ENCODE measurements around the gene DUSP8.

The DUSP8 gene

DNA sequence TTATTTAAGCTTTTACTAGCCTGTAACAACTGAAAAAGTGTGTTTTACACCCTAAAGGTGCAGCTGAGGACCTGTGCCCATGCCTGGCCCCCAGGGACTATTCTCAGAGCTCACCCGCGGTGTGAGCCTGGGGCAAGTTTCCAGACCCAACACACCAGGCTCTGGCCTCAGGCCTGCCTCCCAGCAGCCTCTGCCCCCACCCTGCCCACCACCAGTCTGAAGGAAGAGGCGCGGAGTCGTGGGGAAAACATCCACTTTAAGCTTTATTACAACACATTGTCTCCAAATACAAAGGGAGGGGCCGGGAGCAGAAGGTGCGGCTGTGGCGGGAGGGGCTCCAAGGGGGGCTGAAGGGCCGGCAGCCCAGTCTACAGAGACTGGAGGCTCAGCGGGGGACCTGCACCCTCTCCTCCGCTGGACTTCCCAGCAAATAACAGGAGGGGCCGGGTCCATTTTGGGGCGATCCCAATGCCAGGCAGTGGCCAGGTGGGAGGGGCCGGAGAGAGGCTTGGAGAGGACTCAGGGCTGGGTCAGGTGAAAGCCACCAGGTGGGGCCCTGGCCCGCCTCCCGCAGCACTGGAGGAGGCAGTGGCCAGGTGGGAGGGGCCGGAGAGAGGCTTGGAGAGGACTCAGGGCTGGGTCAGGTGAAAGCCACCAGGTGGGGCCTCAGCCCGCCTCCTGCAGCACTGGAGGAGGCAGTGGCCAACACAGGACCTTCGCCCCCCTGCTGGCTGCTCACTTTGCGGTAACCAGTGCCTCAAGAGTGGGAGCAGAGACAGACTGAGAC is 18.1 kb downstream of the DUSP8 start:
- no peak for DNase-seq (ENCODE audit: low read depth in 2 of 2)

DNA sequence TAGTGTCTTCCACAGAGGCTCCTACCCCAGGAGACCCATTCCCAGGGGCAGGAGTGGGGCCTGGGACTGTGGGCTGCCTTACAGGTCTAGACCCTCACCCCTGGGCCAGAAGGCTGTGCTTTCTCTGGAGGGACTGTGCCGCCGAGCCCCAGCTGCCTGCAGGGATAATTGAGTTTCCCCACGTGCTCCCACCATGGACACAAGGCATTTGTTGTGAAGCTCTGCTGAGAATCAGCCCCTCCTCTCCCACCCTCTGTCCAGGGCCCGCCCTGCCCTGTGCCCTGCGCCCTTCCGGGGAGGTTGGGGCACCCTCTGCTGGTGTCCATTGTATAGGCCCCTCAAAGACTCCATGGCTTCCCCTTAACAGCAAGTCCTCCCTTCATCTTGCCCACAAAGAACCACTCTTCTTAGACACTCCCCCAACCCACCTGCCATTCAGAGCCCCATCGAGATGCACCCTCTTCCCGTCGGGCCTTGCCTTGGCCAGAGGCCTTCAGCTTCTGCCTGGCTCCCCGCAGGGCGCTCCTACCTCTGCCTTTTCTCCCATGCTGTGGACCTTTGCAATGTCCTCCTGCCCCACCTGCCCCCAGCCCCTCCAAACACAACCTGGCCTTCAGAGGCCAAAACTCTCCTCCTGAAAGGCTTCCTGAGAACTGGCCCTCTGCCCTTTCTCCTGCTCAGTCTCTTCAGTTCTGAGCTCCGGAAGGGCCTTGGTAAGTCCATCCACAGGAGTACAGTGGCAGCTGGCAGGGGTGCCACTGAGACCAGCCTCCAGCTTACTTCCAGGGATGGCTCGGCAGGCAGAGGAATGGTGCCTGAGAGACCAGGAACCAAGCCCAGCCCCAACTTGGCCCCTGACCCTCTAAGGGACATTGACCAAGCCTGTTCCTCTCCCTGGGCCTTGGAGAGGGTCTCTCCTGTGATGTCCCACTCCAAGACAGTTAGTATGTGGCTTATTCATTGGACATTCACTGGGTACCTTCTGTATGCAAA is 22.4 kb downstream of the DUSP8 start:
- DNase-seq (ENCODE audit: low read depth in 2 of 2): no peak

DNA sequence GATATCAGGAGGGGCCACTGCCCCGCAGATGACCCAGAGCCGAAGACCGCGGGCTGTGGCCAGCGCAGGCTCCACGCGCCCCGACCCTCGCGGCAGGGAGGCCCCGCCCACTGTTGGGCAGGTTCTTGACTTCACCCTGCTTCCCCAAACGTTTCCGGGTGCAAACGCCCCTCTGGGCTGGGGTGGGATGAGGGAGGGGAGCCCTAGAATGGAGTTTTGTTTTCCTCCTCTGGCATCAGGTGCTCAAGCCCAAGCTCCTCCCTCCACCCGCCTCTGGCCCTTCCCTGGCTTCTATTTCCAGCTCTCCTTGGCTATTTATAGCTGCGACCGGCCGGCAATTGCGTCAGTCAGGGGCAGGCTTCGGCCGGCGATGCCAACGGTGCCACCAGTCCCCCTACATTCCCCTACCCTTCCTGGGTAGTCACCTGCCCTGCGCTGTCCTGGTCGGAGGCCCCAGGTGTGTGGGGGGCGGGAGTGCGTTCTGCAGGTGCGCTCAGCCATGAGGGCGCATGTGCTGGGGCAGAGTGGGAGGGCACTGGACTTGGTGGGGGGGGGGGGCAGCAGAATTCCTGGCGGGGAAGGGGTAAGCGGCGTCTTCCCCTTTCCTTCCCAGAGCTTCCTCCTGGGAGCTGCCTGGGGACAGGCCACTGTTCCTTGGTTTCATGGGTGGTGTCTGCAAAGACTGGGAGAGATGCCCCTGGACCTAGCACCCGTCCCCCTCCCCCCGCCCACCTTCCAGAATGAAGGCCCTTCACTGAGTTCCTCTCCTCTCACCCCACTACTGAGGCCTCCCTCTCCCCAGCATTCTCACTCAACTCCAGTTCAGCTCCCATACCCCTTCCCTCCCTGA is 23.6 kb downstream of the DUSP8 start:
- DNase-seq (ENCODE audit: low read depth in 2 of 2): no peak

DNA sequence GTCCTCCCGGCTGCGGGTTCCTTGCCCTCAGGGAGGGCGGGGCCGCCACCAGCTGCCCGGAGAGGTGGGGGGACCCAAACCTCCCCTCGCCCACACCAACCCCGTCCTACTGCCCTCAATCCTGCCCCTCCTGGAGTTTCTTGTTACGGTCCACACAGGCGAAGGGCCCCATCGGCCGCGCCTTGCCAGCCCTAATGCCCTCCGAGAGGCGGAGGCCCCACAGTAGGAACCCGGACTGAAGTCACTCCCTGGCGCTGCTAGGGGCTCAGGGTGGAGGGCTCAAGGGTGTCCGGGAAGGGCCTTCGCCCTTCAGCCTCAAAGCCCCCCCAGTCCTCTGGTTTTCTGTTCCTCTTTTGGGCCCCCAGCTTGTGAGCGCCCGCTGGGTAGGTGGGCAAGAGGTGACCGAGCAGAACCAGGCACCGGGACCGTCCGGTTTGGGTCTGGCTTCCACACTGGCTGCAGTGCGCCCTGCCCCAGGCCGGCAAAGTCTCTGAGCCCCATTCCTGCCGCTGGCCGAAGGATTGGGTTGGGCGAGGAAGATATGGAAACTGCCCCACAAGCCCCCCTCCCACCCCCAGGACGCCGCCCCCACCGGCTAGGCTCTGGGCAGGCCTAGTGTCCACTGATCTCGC is 24.5 kb downstream of the DUSP8 start:
- no peak for DNase-seq (ENCODE audit: low read depth in 2 of 2)

DNA sequence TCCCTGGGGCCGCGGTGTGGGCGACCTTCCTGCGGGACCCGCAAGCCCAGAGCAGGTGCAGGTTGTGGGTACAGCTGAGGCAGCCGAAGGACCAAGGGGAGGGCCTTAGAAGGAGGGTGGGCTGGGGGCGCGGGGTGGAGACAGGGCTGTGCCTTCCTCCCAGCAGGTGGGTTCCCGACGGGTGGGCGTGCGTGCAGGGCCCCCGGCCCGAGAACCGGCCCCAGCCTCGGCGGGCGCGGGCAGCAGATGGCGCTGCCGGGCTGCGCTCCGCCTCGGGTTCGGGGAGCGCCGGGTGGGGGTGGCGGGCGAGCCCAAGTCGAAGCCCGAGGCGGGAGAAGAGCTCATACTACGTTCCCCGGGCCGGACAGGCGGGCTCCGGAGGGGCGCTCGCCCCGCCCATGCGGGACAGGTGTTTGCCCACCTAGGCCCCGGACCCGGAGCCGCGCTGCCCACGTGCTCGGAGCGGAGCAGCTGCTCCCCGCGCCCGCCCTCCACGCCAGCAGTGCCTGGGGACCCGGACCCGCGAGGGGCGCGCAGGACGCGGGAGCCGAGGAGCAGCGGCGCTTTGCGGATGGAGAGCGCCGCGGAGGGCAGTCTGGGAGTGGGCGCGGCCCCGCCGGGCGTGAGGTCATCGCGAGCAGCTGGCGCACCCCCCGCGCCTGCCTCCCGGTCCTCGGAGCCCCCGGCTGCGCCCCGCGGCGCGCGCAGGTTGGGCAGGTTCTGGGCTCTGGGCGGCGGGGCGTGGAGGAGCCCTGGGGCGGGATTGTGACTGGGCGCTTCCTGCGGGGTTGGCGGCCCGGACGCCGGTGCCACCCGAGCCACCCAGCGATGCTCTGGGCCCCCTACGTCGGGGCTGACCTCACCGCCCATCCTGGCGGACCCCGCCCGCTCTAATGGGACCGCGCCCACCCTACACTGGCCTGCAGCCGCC is 25.3 kb downstream of the DUSP8 start:
- no peak for DNase-seq (ENCODE audit: low read depth in 2 of 2)

DNA sequence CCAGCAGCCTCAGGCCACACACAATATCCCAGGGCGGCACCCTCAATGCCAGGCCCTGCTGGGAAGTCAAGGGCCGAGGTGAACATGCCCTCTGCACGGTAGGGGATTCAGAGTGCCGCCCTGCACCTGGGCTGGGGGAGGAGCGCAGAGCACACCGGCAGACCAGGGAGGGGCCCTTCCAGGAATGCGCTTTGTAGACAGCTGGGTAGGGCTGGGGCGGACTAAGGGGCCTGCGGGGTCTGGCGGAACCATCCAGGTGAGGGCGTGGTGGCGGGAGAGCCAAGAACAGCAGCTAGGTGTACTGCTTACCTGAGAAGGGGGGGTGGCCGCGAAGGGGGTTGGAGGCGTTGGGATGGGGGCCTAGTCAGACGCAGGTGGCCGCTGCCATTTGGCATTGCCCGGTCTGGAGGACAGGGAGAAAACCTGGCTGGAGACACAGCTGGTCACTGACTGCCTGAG is 26.0 kb downstream of the DUSP8 start:
- no peak for DNase-seq (ENCODE audit: low read depth in 2 of 2)

DNA sequence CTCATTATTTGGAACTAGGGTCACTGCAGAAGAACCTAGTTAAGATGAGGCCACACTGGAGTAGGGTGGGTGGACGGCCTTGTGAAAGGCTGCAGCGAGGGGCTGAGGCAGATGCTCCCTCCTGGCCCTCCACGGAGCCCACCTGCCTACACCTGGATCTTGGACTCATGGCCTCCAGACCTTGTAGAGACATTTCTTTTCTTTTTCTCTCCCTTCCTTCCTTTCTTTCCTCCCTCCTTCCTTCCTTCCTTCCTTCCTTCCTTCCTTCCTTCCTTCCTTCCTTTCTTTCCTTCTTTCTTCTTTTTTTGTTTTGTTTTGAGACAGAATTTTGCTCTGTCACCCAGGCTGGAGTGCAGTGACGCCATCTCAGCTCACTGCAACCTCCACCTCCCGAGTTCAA is 26.6 kb downstream of the DUSP8 start:
- DNase-seq (ENCODE audit: low read depth in 2 of 2): no peak

DNA sequence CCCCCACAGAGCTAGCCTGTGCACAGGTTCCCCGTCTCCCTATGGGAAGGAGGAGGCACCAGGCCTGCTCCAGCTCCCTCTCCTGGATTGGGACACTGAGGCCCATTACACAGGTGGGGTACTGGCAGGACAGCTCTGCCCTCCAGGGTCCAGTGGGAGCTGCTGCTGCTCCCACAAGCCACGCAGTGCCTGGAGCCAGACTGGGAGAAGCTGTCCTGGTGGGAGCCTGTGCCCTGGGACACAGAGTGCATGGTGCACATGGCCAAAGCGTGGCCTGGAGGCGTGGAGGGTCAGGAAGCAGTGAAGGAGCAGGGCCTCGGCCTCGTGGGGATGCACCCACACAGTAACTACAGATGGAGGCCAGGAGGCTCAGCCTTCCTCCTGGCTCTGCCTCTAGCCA is 27.5 kb downstream of the DUSP8 start:
- no peak for DNase-seq (ENCODE audit: low read depth in 2 of 2)

DNA sequence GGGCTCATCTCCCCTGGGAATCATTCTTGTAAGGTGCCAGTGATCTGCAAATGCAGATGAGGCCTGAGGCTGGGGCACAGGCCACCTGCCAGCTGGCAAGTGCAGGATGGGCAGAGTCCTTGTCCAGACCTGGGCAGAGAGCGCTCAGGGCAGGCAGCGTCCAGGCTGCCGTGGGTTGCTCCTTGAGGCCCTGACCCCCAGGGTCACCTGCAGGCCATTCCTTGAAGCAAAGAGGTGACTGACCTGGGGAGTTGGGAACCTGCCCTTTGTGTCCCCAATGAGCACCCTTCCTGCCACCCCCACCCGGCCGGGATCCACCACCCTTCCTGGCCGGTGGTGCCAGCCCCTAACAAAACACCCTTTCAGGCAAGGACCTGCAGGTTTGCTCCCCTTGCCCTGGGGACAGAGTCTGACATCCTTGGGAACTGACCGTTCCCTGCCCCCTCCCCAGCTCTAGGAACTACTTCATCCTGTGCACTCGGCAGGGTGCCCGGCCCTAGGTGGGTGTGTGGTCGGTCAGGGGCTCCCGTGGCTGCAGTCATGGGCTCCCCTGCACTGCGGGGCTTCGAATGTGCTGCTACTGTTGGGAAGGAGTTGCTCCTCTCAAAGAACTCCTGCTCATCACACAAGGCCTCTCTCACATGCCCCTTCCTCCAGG is 28.3 kb downstream of the DUSP8 start:
- no peak for DNase-seq (ENCODE audit: low read depth in 2 of 2)

DNA sequence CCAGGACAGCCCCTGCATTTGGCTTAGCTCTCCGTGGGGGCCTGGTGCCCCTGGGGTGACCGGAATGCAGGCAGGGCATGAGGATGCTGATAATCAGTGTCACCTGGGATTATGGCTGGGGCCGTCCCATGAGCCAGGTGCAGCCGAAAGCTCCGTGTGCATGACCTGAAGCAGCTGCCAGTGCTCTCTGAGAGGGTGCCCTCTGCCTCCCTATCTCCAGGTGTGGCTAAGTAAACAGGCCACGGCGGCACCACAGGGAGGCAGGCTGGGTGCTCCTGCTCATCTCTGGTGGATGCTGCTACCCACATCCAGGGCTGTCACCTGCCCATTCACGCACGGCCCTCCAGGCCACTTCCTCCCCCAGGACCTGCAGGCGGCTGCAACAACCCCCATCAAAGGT is 29.8 kb downstream of the DUSP8 start:
- DNase-seq (ENCODE audit: low read depth in 2 of 2): no peak

DNA sequence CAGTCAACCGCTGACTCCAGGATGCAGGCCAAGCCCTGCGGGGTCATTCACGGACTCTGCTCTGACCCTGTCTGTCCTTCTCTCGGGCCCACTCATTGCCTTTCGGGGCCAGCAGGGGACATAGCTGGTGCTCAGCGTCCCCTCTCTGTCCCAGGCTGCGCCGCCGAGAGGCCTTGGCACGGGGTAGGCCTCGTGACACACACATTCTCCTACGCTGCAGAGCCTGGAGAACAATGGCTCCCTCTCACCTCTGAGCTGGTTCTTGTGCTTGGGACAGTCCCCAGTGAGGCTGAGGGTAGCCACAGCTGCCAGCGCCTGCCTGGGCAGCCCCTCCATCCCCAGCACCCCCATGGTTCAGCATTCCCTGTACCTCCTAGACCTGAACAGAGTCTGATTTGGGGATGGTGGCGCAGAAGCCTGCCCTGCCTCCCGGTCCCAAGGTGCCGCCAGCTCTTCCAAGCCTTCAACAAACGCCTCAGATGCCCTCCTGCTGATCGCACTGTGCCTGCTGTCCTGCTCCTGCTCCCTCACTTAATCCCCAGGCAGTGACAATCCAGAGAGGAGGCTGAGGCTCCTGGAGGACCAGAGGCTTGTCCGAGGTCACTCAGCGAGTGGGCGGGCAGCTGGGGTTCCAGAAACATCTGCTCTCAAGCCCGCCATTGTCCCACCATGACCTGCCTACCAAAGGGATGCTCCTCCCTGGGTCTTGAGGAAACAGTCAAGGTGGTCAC is 30.4 kb downstream of the DUSP8 start:
- no peak for DNase-seq (ENCODE audit: low read depth in 2 of 2)

DNA sequence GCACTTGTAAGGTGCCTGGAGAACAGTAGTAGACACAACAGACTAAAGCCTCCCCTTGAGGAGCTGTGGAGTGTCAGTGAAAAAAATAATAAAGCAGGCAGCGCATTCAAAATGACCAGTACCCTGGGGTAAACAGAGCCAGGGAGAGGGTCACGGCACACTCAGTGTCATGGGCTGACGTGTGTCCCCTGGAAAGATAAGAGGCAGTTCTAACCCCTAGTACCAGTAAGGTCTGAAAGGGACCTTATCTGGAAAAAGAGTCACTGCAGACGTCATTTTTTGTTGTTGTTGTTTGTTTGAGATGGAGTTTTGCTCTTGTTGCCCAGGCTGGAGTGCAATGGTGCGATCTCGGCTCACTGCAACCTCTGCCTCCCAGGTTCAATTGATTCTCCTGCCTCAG is 32.0 kb downstream of the DUSP8 start:
- no peak for DNase-seq (ENCODE audit: low read depth in 2 of 2)

DNA sequence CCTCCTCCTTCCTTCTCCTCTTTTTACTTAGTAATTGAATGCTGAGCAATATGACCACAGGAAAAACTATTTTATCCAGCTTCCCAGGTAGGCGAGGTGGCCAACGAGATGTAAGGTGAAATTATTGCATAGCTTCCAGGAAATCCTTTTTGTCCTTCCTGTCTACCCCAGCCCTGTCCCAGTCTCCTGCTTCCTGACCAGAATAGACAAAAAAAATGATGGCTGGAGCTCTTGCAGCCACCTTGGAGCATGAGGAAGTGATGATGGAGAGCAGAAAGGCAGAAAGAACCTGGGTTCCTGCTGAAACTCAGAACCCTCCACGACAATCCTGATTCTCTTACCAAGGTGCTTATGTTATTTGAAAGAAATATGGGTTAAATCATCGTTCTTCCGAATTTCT is 33.9 kb downstream of the DUSP8 start:
- no peak for DNase-seq (ENCODE audit: low read depth in 2 of 2)

DNA sequence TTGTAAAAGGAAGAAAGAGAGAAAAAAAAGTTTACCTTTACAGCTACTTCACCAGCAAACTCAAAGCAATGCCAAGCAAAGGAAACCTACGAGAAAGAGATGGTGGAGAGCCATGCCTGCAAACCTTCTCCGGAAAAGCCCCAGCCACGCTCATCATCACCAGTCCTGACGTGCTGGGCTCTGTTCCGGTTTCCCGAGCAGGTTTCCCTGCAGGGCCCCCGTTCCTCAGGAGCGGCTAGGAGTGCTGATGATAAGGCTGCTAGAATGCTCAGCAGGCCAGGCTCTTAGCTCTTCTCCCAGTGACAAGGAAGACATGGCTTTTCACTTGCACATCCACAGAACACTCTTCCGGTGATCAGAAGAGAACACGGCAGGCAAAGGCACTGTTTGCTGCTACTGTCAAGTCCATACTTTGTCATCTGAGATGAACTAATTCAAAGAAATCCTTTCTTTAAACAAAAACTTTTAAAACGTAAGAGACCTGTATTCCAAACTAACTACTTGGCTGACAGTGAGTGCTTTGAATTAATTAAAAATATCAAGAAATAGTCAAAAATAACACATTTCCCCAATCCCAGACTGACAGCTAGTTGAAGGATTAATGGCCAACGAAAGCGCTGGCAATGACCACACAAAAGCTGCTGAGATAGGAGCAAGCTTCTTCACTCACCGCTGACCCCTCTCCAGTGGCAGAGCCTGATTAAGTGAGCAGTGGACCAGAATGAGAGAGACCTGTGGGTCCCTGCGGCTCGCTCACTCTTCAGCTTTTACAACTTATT is 35.8 kb downstream of the DUSP8 start:
- no peak for DNase-seq (ENCODE audit: low read depth in 2 of 2)

DNA sequence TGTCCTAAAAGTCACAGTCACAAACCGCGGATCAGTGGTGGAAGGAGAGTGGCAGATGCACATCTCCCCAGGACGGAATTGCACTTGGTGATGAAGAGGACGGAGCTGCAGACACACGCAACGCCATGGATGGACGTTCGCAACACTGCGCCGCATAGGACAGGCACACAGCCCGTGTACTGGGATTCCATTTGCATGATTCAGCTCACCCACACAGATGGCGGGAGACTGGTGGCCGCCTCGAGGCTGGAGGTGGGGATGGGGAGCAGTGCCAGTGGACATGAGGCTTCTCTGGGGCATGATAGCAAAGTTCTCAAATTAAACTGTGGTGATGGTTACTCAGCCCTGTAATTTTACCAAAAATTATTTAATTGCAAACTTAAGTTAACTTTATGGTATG is 37.4 kb downstream of the DUSP8 start:
- DNase-seq (ENCODE audit: low read depth in 2 of 2): no peak

DNA sequence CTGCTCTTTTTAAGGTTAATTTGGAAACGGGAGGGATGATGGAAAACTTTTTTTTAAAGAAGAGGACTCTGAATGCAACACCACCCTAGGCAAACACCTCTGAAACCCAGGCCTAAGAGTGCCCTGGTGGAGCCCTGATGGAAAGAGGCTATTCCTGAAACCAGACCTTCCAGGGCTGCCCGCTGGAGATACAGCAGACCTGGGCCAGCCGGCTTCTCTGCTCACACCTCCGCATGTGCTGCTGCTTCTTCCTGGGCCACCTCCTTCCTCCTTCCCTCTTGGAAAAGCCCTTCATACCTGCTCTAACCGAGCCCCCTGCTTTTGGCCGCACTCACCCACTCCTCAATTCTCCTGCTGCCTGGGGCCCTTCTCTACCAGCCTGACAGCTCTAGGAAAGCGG is 37.9 kb downstream of the DUSP8 start:
- DNase-seq (ENCODE audit: low read depth in 2 of 2): no peak

DNA sequence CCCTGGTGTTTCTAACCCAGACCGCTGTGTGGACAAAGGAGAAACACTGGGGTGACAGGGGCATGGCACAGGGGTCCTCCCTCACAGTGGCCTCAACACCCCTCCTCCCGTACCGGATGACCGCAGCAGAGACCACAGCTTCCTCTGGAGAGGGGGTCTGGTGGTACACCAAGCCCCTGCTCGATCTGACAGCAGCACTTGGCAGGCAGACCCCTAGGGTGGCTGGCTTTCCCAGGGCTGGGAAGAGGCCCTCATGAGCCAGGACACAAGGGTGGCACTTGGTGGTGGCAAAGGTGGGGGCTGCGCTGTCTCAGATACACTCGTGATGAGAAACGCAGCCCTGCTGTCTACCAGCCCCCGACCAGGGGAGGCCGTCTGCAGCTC is 38.7 kb downstream of the DUSP8 start:
- no peak for DNase-seq (ENCODE audit: low read depth in 2 of 2)

DNA sequence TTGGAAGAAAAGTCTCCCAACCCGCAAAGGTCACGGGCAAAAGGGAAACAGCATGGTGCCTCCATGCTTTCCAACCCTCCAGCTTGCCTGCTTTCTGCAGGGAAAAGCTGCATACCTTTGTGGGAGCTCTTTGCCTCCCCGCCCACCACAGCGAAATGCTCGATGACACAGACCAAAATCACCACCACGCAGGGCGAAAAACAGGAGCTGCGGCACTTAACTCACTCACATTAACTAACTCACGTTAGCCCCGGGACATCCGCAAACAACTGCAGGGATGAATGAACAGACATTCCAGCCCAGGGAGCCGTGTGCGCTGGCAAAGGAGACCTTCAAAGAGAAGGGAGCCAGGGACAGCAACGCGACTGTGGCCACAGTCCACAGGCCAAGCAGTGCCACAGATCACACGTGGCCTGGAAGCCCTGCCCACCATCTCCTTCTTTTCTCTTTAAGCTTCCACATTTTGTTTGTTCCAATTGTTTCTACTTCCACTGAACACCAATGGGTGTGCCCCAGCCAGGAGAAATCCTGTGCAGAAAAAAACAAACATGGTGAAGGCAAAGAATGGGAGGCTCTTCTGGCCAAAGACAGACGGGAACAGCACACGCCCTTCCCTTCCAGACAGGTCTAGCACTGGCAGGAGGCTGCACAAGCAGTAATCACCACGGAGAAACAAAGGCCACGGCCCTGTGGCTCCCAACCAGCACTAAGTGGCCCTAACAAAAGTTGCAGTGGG is 39.3 kb downstream of the DUSP8 start:
- no peak for DNase-seq (ENCODE audit: low read depth in 2 of 2)

All from fibroblast of skin of left biceps (primary cell).